Measurements from ENCODE around the gene SPATA19.

DNA sequence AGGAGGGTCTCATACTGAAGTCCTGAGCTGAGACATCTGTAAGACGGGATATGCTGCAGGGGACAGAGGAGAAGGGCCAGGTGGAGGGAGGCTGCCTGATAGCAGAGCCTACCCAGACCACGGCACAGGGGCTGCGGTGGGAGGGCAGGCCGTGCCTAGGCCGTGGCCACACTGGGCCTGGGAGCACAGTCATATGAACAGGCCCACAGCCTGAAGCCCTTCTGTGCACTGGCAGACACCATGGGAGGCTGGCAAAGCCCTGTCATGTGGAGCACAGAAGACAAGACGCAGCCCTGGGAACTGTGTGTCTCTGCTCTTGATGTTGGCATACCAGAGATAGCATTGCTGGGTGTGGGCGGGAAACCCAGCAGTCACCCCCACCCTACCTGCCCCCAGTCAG lies 3.3 kb downstream of the SPATA19 start:
- TF ChIP-seq, protein P1, sequence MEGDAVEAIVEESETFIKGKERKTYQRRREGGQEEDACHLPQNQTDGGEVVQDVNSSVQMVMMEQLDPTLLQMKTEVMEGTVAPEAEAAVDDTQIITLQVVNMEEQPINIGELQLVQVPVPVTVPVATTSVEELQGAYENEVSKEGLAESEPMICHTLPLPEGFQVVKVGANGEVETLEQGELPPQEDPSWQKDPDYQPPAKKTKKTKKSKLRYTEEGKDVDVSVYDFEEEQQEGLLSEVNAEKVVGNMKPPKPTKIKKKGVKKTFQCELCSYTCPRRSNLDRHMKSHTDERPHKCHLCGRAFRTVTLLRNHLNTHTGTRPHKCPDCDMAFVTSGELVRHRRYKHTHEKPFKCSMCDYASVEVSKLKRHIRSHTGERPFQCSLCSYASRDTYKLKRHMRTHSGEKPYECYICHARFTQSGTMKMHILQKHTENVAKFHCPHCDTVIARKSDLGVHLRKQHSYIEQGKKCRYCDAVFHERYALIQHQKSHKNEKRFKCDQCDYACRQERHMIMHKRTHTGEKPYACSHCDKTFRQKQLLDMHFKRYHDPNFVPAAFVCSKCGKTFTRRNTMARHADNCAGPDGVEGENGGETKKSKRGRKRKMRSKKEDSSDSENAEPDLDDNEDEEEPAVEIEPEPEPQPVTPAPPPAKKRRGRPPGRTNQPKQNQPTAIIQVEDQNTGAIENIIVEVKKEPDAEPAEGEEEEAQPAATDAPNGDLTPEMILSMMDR (conservative IDR thresholded peaks at IDR 0.05), result no peak
- no peak for TF ChIP-seq EZH2 (IDR thresholded peaks at IDR 0.05; ENCODE audit: low read depth)
